HS-27A (cell line): ENCODE measurements around the gene PLD5.
"Not testable (repeated sequence)": the region's sequence is repeated elsewhere in the genome, so short reads cannot be mapped to it uniquely, and the experiment has no call there.

Experiments
- DNase-seq: peaks from one replicate; pipeline ENCODE4 v3.0.0-alpha.2; 2012; ENCODE audit warnings: low read depth, missing footprints

The PLD5 gene

DNA sequence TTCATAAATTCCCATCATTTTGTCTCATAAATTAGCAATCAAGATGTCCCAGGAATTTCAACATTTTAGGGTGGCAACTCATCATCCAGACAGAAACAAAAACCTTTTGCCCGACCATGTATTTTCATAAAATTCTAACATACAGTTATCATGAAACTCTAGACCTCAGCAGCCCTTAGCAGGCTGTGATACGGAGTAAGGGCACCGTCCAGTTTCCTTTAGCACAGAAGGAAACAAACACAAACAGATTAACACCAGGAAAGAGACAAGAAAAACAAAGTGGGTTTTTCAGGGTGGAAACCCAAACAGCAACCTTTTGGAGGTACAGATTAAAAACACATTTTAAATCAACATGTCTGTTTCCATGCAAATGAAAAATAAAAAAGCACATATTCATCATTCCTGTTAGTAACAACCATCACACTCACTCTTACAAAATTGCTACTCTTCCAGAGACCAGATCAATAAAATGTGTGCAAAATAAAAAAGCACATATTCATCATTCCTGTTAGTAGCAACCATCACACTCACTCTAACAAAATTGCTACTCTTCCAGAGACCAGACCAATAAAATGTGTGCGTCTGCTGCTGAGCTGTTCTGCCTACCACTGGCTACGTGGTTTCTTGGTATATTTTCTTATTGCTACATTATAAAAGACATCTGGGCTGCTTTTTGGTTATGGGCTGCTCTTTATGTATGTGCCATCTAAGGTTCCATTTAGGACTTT, 241.6 kb downstream of the PLD5 start:
- not testable (repeated sequence) for DNase-seq

DNA sequence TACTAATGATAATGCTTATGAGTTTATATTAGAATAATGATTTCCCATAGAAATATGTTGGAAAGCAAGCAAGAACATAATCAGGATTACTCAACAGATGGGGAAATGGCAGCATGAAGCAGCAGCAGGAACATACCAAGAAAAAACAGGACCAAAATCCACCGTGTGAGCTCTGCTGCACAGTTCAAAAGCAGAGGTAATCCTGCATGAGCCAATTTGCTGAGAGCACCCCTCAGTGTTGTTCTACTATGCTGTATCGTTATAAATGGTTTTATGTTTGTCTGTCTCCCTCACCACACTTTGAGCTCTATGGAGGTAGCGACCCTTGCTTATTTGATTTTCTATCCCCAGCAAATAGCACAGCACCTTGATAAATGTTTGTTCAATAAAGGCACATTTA, 246.1 kb downstream of the PLD5 start:
- DNase-seq: not testable (repeated sequence)

DNA sequence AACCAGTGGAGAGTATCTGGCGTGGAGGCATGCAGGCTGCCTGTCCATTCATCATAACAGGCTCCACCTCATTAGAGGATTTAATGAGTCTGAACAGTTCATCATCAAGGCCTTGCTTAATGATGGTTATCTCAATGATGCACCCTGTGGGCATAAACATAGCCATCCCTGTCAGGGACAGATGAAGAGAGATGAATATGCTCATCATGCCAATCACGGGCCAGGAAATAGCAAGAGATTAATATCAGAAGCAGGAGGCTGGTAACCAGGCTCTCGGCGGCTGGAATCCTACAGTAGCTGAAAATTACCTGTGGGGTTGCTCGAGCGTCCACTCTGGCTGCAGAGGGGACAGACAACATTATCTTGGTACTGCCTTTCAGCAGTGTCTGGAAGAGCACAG, 247.7 kb downstream of the PLD5 start:
- not testable (repeated sequence) for DNase-seq

DNA sequence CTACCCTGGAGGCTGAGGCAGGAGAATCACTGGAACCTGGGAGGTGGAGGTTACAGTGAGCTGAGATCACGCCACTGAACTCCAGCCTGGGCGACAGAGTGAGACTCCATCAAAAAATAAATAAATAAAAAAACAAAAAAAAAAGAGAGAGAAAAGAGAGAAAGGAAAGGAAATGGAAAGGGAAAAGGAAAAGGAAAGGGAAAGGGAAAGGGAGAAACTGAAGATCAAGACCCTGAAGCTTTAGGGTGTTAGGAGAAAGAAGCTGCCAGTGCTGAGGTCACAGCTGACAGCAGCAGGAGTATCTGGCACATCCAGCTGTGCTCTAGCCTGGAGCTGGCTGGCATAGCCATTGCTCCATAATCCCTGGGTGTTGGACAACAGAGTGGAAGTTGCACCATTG, 257.5 kb downstream of the PLD5 start:
- not testable (repeated sequence) for DNase-seq

DNA sequence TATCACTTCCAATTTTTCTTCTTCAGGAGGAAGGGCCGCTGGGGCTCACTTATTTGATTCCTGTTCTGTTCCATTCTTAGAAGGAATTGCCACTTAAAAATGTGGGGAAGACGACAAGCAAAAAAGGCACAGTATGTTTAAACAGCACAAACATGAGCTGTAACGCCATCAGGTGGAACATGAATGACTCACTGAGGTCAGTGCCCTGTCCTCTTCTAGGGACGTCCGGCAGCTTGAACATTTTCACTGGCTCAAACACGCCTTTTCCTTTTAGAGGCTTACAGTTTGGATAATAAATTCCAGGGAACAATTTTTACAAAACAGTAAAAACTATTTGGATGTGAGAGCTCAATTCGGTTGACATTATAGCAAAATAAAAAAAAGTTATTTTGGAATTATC, 260.1 kb downstream of the PLD5 start:
- DNase-seq: not testable (repeated sequence)

DNA sequence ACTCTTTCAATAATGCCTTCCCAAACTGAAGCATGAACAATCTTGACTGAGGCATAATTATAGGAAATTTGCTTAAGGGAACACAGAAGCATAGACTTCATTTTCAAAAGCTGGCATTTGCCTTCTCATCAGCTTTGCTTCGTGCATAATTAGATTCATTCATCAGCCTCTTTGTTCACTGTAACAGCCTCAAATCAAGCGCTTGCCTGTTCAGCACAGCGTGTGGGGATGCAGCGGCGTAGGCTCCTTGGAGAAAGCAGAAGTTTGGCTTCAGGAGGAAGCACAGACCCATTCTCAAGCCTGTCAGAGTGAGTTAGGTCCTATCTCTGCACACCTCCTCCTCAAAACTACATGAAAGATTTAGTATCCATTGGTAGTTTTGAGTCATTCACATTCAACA, 279.2 kb downstream of the PLD5 start:
- no peak for DNase-seq

DNA sequence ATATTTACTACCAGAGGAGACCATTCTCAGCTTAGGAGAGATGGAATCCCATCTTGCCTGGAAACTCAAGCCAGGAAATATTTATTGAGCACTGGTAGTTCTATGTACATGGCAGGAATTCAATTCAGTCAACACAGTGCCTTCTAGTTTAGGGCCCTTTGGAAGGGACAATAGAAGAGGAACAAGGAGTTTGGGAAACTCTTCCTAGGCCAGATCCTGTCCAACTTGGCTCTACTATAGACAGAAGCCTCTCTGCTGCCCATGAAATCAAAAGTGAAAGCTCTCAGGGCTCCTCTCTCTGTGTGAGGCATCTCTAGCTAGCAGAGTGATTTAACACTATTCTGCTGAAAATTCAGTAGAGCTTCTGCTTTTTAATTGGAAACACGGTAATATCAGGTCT, 281.0 kb downstream of the PLD5 start:
- no peak for DNase-seq

DNA sequence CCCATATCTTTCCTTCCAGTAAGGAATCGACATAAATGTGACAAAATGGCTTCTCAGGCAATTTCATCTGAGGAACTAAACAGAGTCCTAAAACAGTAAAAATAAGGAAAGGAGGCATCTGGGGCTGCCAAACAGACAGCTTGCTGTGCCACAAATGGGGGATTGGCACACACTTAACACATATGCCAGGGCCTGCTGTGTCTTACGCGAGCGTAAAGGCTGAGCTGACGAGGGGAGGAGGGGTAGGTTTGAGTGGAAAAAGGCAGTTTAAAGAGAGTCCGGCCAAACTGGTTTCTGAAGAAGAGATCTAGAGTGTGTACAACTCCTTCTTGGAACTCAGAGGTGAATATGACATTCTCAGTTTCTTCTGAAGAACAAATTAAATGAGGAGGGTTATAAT, 281.5 kb downstream of the PLD5 start:
- DNase-seq: no peak

DNA sequence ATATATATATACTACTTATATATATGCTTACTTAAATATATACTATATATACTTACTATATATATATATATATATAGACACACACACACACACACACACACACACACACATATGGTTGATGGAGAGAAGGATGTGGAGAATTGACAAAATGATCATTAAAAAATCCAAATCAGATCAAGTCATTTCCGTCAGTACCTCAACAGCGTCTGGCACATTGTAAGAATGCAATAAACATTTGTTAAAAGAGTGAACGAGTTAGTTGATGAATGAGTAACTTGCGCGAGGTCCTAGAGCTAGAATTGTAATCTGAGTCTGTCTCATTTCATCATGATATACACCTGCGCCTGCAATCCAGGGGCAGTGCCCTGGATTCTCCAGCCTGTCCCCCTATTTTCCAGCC, 282.6 kb downstream of the PLD5 start:
- no peak for DNase-seq

DNA sequence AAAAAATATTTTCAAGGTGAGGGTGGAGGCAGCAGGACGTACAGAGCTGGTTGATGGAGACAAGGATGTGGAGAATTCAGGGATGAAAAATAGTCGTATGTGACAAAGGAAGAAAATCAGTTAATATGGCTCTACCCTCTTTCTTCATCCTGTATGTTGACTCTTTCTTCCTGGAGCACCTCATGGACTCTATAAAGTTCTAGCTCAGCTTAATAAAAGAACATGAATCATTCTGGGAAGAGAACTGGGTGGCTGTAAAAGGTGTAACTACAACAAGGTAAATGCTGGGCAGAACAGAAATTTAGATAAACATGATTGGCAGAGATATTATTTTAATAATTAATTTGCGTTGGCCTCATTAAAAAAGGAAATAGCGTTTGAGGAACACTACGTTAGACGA, 283.8 kb downstream of the PLD5 start:
- no peak for DNase-seq

DNA sequence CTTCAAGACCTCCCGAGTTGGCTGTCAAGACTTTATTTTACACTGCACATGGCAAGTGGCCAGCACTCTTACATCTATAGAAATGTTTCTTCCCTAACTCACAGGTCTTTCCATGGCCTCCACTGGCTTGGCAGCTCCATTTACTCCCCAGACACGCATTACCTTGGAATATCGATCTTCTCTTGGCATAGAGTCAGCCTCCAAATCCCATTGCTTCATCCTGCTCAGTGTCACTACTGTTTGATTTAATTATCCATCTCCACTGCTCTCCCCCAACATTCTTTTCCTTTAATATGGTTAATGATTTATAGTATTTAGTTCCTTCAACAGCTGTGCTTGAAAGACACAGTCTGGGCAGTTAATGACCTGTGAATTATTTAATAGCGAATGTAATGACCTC, 284.4 kb downstream of the PLD5 start:
- DNase-seq: no peak

DNA sequence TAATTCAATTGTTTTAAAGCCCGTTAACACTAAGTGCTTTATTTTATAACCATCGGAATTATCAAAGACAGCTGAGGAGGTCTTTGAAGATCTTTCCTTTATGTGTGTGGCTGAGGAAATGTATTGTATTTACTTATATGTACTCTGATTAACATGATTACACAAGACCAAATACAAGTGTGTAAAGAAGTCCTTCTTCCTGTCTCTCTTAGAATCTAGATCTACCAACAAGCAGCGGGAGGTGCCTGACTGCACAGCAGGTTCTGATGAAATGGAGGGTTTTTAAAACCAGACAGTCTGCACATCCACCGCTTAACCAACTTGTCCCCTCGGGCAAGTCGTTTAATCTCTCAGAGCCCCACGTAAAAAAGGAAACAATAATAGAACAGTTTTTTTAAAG, 285.1 kb downstream of the PLD5 start:
- DNase-seq: no peak

DNA sequence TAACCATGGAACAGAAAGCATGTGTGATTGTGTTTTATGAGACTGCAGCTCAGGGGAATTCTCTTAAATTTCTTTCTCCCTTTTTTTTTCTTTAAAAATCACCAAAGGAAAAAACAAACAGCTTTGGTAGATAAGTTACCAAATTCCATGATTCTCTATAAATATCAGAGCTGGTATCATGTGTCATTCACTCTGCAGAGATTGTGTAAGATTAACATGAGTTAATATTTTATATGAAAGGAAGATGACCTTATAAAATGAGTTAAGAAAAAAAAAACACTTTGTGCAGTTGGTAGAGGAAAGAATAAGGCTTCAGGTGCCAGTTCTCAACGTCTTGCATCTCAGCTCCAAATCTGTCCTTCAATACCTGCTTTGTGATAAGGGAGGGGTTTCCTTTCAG, 287.4 kb downstream of the PLD5 start:
- no peak for DNase-seq

DNA sequence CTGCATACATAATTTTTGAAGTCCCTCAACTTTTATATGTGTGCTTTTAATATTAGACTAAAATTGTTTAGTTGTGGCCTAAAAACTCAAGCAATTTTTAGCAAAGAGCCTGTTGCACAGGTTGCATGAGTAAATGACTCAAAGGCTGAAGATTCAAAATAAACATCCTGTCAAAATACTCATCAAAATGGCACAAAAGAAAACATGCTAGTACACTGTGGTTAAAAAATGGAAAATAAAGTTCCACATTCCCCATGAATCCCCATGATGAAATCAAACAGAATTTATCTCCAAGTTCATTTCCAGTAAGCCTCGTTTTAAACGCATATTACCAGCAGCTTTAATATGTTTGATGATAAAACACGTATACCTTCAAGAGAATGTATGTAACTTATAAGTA, 295.5 kb downstream of the PLD5 start:
- no peak for DNase-seq

DNA sequence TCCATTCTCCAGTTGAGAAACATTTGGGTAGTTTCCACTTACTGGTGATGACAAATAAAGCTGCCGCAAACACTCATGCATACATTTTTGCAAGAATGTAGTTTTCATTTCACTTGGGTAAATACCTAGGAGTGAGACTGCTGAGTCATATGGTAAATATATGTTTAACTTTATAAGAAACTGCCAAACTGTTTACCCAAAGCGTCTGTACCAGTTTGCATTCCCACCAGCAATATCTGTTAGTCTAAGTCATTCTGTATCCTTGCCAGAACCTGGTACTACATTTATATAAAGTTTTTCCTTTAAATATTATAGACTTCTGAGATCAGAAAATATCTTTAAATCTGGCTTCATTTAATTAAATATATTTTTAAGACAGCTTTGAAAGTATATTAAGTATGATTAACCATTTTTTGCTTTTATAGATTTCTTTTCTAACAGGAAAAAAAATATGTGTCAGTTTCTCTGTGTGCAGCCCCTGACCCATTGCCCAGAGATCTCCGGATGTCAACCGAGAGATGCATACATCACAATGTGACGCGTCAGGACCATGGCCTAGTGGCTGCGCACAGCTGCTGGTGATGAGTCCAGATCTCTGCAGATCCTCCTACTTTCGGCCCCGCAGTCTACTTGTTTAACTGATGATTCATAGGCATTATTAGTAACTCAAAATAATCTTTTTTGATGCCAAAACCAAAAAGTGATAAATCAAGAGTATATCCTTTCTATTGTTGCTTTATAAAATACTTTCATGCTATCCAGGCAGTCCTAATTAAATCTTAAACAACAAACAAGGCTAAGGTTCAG, 298.5 kb downstream of the PLD5 start:
- DNase-seq: no peak

DNA sequence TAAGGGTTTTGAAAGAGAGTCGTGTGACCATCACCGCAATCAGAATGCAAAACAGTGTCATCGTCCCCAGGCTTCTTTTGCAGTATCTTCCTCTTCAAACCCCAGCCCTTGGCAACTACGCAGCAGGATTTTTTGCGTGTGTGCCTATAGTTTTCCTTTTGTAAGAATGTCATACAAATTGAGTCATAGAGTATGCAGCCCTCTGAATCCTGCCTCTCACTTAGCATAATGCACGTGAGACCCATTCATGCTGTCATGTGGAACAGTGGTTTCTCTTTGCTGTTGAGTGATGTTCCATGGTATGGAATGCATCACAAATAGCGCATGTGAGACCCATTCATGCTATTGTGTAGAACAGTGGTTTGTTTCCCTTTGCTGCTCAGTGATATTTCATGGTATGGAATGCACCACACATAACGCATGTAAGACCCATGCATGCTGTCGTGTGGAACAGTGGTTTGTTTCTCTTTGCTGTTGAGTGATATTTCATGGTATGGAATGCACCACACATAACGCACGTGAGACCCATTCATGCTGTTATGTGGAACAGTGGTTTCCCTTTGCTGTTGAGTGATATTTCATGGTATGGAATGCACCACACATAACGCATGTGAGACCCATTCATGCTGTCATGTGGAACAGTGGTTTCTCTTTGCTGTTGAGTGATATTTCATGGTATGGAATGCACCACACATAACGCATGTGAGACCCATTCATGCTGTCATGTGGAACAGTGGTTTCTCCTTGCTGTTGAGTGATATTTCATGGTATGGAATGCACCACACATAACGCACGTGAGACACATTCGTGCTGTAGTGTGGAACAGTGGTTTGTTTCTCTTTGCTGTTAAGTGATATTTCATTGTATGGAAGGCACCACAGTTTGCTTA, 299.4 kb downstream of the PLD5 start:
- DNase-seq: not testable (repeated sequence)

DNA sequence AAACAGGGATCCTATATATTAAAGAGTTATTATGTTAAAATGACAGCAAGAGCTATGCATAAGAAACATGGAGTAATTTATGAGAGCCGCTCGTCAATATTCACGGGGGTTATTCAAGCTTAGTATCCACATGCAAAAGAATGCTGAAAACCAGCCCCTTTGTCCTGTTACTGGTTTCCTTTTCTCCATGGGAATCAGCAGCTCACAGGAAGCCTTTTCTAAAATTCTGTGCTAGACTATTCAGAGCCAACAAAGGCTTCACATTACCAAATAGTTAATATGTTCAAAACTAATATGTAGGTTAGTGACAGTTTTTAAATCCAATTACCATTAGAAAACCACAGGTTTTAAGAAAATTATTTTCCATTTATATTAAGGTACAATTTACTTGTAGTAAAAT, 300.0 kb downstream of the PLD5 start:
- no peak for DNase-seq

DNA sequence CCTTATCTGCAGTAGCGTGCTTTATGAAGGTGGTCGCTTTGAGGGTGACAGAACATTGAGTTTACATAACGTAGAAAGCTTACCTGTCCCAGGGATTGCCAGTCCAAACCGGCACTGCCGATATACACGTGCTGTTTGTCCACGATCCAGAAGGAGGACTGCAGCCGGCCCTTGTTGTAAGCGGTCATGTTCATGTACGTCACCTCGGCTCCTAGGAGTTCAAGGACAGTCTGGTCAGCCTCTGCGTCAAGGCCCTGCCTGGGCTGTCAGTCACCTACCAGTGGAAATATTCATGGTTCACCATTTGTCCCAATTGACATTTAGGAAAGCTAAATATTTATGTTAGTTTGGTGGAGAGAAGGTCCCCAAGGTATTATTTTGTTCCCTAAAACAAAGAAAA, 304.6 kb downstream of the PLD5 start:
- no peak for DNase-seq

DNA sequence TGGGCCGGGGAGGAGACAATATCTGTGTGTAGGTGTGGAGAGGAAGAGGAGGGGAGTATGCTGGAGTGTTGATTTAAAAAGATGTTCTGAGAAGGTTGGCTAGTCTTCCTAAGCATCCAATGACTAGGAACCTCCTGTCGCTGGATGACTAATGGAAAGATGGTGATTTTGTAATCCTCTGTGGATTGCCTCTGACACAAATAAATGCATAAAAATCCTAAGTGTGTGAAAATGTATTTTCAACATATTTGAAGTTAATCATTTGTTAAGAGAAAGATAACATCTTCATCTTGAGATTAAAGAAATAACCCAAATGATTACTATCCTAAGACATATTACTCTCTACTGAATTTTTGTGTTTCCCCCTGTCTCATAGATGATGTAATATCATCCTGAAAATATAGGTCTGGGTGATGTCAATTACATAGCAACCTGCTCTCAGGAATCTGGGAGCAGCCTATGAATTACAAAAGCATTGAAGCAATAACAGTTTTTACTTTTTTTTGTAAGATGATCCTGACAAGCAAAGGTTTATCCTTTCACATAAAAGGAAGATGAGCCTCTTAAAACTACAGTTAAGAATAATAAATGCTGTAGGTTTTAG, 305.1 kb downstream of the PLD5 start:
- DNase-seq: no peak

DNA sequence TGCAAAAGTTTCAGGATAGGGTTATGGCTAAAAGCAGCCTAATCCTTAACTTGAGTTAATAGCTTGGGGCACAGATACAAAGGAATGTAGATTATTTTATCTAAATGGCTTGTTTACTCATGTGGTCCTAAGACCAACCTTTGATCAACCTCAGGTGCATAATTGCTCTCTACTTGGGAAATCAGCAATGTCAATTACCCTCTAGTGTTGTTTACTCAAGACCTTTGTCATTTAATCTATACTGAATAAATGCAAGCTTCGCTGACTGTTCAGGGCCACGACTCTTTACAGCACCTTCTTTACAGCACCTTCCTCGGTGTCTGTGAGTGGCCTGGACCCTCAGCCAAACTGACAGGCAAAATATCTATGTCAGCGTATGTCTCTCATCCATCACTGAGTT, 308.1 kb downstream of the PLD5 start:
- no peak for DNase-seq

DNA sequence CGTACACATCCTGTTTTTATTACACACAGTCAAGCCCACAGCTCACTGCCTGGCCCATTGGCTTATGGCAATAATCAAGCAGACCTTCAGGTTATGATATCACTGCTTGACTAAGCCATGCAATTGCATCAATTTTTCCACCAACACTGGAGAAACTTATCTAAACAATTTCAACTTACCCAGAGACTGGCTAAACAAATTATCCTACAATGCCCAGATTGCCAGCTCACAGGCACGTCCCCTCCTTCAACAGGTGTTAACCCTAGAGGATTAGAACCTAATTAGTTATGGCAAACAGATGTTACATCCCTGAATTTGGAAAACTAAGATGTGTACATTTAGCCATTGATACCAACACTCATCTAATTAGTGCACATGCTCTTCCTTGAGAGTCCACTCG, 310.0 kb downstream of the PLD5 start:
- not testable (repeated sequence) for DNase-seq

DNA sequence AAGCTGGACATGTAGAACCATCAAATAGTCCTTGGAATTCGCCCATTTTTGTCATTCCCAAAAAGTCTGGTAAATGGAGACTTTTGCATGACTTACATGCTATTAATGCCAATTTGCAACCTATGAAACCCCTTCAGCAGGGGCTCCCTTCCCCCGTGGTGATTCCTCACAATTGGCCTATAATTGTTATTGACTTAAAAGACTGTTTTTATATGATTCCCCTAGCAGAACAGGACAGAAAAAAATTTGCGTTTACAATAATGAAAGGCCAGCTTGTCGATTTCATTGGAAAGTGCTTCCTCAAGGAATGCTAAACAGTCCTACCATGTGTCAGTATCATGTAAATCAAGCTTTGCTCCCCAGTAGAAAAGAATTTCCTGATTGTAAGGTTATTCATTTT, 311.5 kb downstream of the PLD5 start:
- DNase-seq: not testable (repeated sequence)
